T-helper 17 cell (primary cell): ENCODE data around the gene CNTN4. TPM values are rescaled to one million over a fixed set of nuclear protein-coding genes. Genes with fewer than 3 reads are reported as not detected.
"Not testable (repeated sequence)": the region's sequence is repeated elsewhere in the genome, so short reads cannot be mapped to it uniquely, and the experiment has no call there.

ENCODE experiments used
- ATAC-seq: fragments of 150-1000 bp; cut with Tn5 transposase; 2 replicates; pipeline ENCODE4 v1.10.0; 2021; ENCODE audit warnings: mild to moderate bottlenecking, moderate library complexity
- DNase-seq, 3 donors: peaks; one replicate each; pipeline versions ENCODE4 v3.0.0 to v3.0.0-alpha.2; 2020 to 2021
- H3K9me3 ChIP-seq: one replicate; pipeline ENCODE4 v1.7.0; 2013; ENCODE audit warnings: low read length, mild to moderate bottlenecking; ENCODE audit not compliant: control insufficient read depth, poor library complexity, severe bottlenecking
- H3K27ac Mint-ChIP-seq: one replicate; pipeline ENCODE4 v1.8.0; 2022; ENCODE audit warnings: mild to moderate bottlenecking, moderate library complexity, mixed read lengths
- H3K27me3 Mint-ChIP-seq: one replicate; pipeline ENCODE4 v1.8.0; 2022; ENCODE audit warnings: mixed read lengths
- H3K36me3 Mint-ChIP-seq: one replicate; pipeline ENCODE4 v1.8.0; 2022; ENCODE audit warnings: low read depth, mixed read lengths
- H3K4me1 Mint-ChIP-seq: one replicate; pipeline ENCODE4 v1.8.0; 2022; ENCODE audit warnings: mild to moderate bottlenecking, mixed read lengths
- H3K4me3 Mint-ChIP-seq: one replicate; pipeline ENCODE4 v1.8.0; 2022; ENCODE audit warnings: mild to moderate bottlenecking, moderate library complexity, mixed read lengths
- total RNA-seq, 4 donors: library from RNA in 2 of 4; stranded (reverse) in 2 of 4; gene quantifications; one replicate each; pipeline ENCODE4 v1.2.3 and lab custom pipeline; 2022 to 2026

CNTN4 gene
- total RNA-seq, 2 donors from 2014 or later: not detected

GRCh38 chr3:2526926-2527325 is 428.3 kb downstream of the CNTN4 start:
- Mint-ChIP-seq H3K36me3 (no peaks in the 10 kb centered on the region), H3K4me3 (no peak overlapping the region), H3K4me1 (no peaks in the 10 kb centered on the region), H3K27me3 (no peaks in the 10 kb centered on the region), H3K27ac (no peak overlapping the region)
- ATAC-seq (no peak), DNase-seq (no peak)
- H3K9me3 ChIP-seq: no peaks in the 10 kb centered on the region

- ATAC-seq, H3K27me3 Mint-ChIP-seq, DNase-seq, H3K36me3 Mint-ChIP-seq, H3K9me3 ChIP-seq, H3K27ac Mint-ChIP-seq, H3K4me3 Mint-ChIP-seq, H3K4me1 Mint-ChIP-seq: not testable (repeated sequence)
These were observed 428.7 kb downstream of the CNTN4 start for GRCh38 chr3:2527328-2527727.

DNA sequence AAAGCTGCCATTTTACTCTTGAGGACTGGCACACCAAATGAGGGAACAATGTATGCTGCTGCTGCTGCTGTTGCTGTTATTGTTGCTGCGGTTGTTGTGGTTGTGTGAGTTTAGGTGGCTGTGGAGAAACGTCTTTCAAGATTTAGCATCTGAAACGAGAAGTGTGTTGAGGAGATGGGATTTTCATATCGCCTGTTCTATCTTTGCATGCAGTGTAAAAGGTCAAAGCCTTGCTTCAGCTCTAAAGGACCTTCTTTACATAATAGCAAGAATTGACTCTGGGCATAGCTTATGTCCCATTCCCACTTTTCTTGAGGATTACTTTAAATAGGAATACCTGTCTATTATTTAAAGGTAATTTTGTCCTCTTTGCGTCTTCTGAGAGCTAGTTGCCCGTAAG is 436.1 kb downstream of the CNTN4 start:
- not testable (repeated sequence) for H3K36me3 Mint-ChIP-seq, ATAC-seq, H3K27ac Mint-ChIP-seq, H3K4me3 Mint-ChIP-seq, H3K9me3 ChIP-seq, DNase-seq, H3K4me1 Mint-ChIP-seq
- H3K27me3 Mint-ChIP-seq: peaks cover 13% of the 10 kb centered on the region

GRCh38 chr3:2535206-2535605 is 436.5 kb downstream of the CNTN4 start:
- Mint-ChIP-seq H3K27me3 (peaks cover 13% of the 10 kb centered on the region), H3K36me3 (no peaks in the 10 kb centered on the region), H3K4me3 (no peak overlapping the region), H3K27ac (no peak overlapping the region), H3K4me1 (no peaks in the 10 kb centered on the region)
- ATAC-seq (no peak), DNase-seq (no peak)
- no peaks in the 10 kb centered on the region for H3K9me3 ChIP-seq

- no peaks in the 10 kb centered on the region for H3K36me3 Mint-ChIP-seq
- no peak for DNase-seq
- H3K27ac Mint-ChIP-seq: no peak overlapping the region
- no peak for ATAC-seq
- no peaks in the 10 kb centered on the region for H3K9me3 ChIP-seq
- no peak overlapping the region for H3K4me3 Mint-ChIP-seq
- H3K4me1 Mint-ChIP-seq: no peaks in the 10 kb centered on the region
- H3K27me3 Mint-ChIP-seq: peaks cover 13% of the 10 kb centered on the region
These were observed 437.9 kb downstream of the CNTN4 start for GRCh38 chr3:2536575-2536974.

GRCh38 chr3:2540115-2540514 is 441.4 kb downstream of the CNTN4 start:
- H3K36me3 Mint-ChIP-seq: no peaks in the 10 kb centered on the region
- H3K27ac Mint-ChIP-seq: no peak overlapping the region
- H3K9me3 ChIP-seq: no peaks in the 10 kb centered on the region
- no peaks in the 10 kb centered on the region for H3K4me1 Mint-ChIP-seq
- DNase-seq (no peak), ATAC-seq (no peak)
- H3K27me3 Mint-ChIP-seq: peaks cover 13% of the 10 kb centered on the region
- H3K4me3 Mint-ChIP-seq: no peak overlapping the region

GRCh38 chr3:2543247-2543646 is 444.6 kb downstream of the CNTN4 start:
- Mint-ChIP-seq H3K27me3 (peaks cover 4% of the 10 kb centered on the region), H3K4me3 (no peak overlapping the region), H3K4me1 (no peaks in the 10 kb centered on the region), H3K27ac (no peak overlapping the region), H3K36me3 (no peaks in the 10 kb centered on the region)
- no peak for DNase-seq
- ATAC-seq: no peak
- no peaks in the 10 kb centered on the region for H3K9me3 ChIP-seq

- H3K4me1 Mint-ChIP-seq: no peaks in the 10 kb centered on the region
These were observed 445.5 kb downstream of the CNTN4 start for GRCh38 chr3:2544212-2544611.

GRCh38 chr3:2544718-2545117 is 446.1 kb downstream of the CNTN4 start:
- ATAC-seq: no peak
- H3K27ac Mint-ChIP-seq: no peak overlapping the region
- H3K4me1 Mint-ChIP-seq: no peaks in the 10 kb centered on the region
- H3K9me3 ChIP-seq: no peaks in the 10 kb centered on the region
- H3K27me3 Mint-ChIP-seq: no peaks in the 10 kb centered on the region
- H3K36me3 Mint-ChIP-seq: no peaks in the 10 kb centered on the region
- H3K4me3 Mint-ChIP-seq: no peak overlapping the region
- no peak for DNase-seq

More at GRCh38 chr3:2544212-2544611, 445.5 kb downstream of the CNTN4 start:
- no peaks in the 10 kb centered on the region for H3K36me3 Mint-ChIP-seq
- no peak for DNase-seq
- peaks cover 1% of the 10 kb centered on the region for H3K27me3 Mint-ChIP-seq
- H3K4me3 Mint-ChIP-seq: no peak overlapping the region
- H3K9me3 ChIP-seq: no peaks in the 10 kb centered on the region
- ATAC-seq: no peak
- H3K27ac Mint-ChIP-seq: no peak overlapping the region

DNA sequence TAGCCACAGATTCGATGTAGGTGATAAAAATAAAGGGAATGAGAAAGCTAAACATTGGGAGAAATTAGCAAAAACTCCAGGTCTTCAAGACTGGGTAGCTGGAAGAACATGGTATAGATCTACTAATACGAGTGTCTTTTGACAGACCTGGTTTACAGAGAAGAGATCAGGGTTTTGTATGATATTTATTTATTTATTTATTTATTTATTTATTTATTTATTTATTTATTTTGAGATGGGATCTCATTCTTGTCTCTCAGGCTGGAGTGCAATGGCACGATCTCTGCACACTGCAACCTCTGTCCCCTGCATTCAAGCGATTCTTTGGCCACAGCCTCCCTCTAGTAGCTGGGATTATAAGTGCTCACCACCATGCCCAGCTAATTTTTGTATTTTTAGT is 448.4 kb downstream of the CNTN4 start:
- Mint-ChIP-seq H3K27me3 (no peaks in the 10 kb centered on the region), H3K4me3 (no peak overlapping the region), H3K4me1 (no peaks in the 10 kb centered on the region), H3K36me3 (no peaks in the 10 kb centered on the region), H3K27ac (no peak overlapping the region)
- DNase-seq (no peak), ATAC-seq (no peak)
- no peaks in the 10 kb centered on the region for H3K9me3 ChIP-seq

DNA sequence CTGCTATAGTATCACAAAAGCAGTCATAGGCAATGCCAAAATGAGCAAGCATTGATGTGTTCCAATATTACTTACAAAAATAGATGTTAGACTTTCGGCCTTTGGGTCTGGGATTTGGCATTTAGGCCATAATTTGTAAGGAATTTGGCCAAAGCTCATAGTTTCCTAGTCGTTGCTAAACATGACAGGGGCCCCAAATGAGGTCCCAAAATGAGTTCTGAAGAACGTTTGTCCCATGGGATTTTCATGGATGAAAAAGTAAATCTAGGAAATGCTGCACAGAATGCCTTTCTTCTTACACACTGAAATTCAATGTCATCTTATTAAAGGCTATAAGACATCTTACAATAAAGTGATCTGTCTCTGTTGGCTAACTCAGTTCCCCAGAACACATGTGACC is 456.0 kb downstream of the CNTN4 start:
- Mint-ChIP-seq H3K27me3 (peaks cover 8% of the 10 kb centered on the region), H3K36me3 (no peaks in the 10 kb centered on the region), H3K4me1 (no peaks in the 10 kb centered on the region), H3K27ac (no peak overlapping the region), H3K4me3 (no peak overlapping the region)
- ATAC-seq (no peak), DNase-seq (no peak)
- H3K9me3 ChIP-seq: no peaks in the 10 kb centered on the region

DNA sequence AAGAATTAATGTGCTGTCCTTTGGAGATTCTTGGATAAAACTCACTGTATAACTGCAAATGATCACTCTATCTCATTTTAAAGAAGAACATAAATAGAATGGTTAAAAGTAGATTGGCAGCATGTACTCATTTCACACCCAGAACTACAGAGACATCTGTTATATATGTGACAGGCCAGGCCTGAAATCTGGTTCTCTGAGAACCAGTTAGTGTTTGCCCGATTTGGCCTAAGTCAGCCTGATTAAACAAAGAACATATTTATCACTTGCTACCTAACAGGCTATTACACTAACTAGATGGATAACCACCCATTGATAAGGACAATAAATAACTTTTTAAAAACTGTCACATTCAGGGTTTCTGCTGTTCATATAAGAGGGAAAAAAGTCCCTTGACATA is 460.1 kb downstream of the CNTN4 start:
- H3K27ac Mint-ChIP-seq: no peak overlapping the region
- H3K9me3 ChIP-seq: no peaks in the 10 kb centered on the region

DNA sequence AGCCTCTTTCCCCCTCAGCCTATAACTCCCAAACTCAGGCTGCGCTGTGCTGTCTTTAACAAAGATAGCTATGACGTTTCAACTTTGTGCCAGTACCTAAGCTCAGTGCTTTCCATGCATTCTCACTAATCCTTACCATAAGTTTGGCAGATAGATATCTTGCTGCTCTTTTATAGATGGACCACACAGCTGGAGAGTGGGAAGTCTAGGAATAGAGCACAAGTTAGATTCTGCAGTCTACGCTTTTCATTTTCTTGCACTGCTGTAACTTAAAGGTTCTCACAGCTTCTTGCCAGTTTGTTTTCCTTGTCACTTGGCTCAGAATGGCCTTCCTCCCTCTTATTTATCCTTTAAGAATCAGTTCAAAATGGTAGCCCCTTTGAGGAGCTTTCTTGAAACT is 468.8 kb downstream of the CNTN4 start:
- H3K27me3 Mint-ChIP-seq: peaks cover 16% of the 10 kb centered on the region
- H3K4me1 Mint-ChIP-seq: no peaks in the 10 kb centered on the region
- no peak overlapping the region for H3K27ac Mint-ChIP-seq

More for the DNA sequence above, 460.1 kb downstream of the CNTN4 start:
- DNase-seq (no peak), ATAC-seq (no peak)
- Mint-ChIP-seq H3K36me3 (no peaks in the 10 kb centered on the region), H3K27me3 (peaks cover 15% of the 10 kb centered on the region), H3K4me1 (no peaks in the 10 kb centered on the region), H3K4me3 (no peak overlapping the region)

GRCh38 chr3:2568156-2568555 is 469.5 kb downstream of the CNTN4 start:
- Mint-ChIP-seq H3K27me3 (peaks cover 16% of the 10 kb centered on the region), H3K36me3 (no peaks in the 10 kb centered on the region), H3K4me3 (no peak overlapping the region), H3K27ac (no peak overlapping the region), H3K4me1 (no peaks in the 10 kb centered on the region)
- H3K9me3 ChIP-seq: no peaks in the 10 kb centered on the region
- ATAC-seq: no peak
- DNase-seq: no peak

More for the DNA sequence above, 468.8 kb downstream of the CNTN4 start:
- Mint-ChIP-seq H3K36me3 (no peaks in the 10 kb centered on the region), H3K4me3 (no peak overlapping the region)
- no peaks in the 10 kb centered on the region for H3K9me3 ChIP-seq
- DNase-seq: no peak
- no peak for ATAC-seq

- no peak overlapping the region for H3K4me3 Mint-ChIP-seq
- DNase-seq: no peak
- no peaks in the 10 kb centered on the region for H3K36me3 Mint-ChIP-seq
- H3K27me3 Mint-ChIP-seq: peaks cover 16% of the 10 kb centered on the region
- no peak for ATAC-seq
- no peaks in the 10 kb centered on the region for H3K4me1 Mint-ChIP-seq
- no peaks in the 10 kb centered on the region for H3K9me3 ChIP-seq
- no peak overlapping the region for H3K27ac Mint-ChIP-seq
These were observed 470.3 kb downstream of the CNTN4 start for GRCh38 chr3:2568929-2569328.
